Neural cell (in vitro differentiated cells): ENCODE data around the gene FKBP2. TPM values are rescaled to one million over a fixed set of nuclear protein-coding genes. Genes with fewer than 3 reads are reported as not detected.

Source experiments
- H2AFZ ChIP-seq: fragments of 200-600, 300-800 bp; sonication (generic), shearing (Covaris generic); 2 replicates; pipeline ENCODE4 v1.6.0; 2014; ENCODE audit warnings: low read depth, mild to moderate bottlenecking, antibody characterized with exemption, low read length, moderate library complexity
- H3F3A ChIP-seq: fragments of 200-600 bp; shearing (Covaris generic); 2 replicates; pipeline ENCODE4 v1.6.1; 2016; ENCODE audit warnings: mild to moderate bottlenecking, moderate library complexity, mixed read lengths, antibody characterized with exemption, low read length; ENCODE audit not compliant: insufficient read depth, poor library complexity, severe bottlenecking
- H3K27ac ChIP-seq: fragments of 200-600, 300-800 bp; sonication (generic), shearing (Covaris generic); 2 replicates; pipeline ENCODE4 v1.5.1; 2014; ENCODE audit warnings: mild to moderate bottlenecking, low read length, moderate library complexity
- H3K27me3 ChIP-seq: fragments of 300-800, 200-600 bp; sonication (generic), shearing (Covaris generic); 2 replicates; pipeline ENCODE4 v1.6.0; 2014; ENCODE audit warnings: mild to moderate bottlenecking, low read depth, low read length, moderate library complexity; ENCODE audit not compliant: insufficient read depth
- H3K36me3 ChIP-seq: fragments of 300-800, 200-600 bp; sonication (generic), shearing (Covaris generic); 2 replicates; pipeline ENCODE4 v1.5.1; 2014; ENCODE audit warnings: mild to moderate bottlenecking, antibody characterized with exemption, low read length, moderate library complexity; ENCODE audit not compliant: insufficient read depth
- H3K4me2 ChIP-seq: fragments of 300-800, 200-600 bp; sonication (generic), shearing (Covaris generic); 2 replicates; pipeline ENCODE4 v1.6.0; 2014; ENCODE audit warnings: mild to moderate bottlenecking, low read length
- H3K4me3 ChIP-seq: fragments of 300-800, 200-600 bp; sonication (generic), shearing (Covaris generic); 2 replicates; pipeline ENCODE4 v1.5.1; 2014; ENCODE audit warnings: mild to moderate bottlenecking, low read length, moderate library complexity
- H3K79me2 ChIP-seq: fragments of 200-600 bp; shearing (Covaris generic); replicated peaks from 2 replicates; pipeline ENCODE4 v1.6.0; 2014; ENCODE audit warnings: mild to moderate bottlenecking, low read length, moderate library complexity; ENCODE audit not compliant: insufficient read depth
- H3K9ac ChIP-seq: fragments of 300-800, 200-600 bp; sonication (generic), shearing (Covaris generic); 2 replicates; pipeline ENCODE4 v1.6.1; 2016; ENCODE audit warnings: mild to moderate bottlenecking, low read length, mixed read lengths
- H3K9me2 ChIP-seq: fragments of 200-600 bp; shearing (Covaris generic); 2 replicates; pipeline ENCODE4 v1.6.1; 2016; ENCODE audit warnings: mild to moderate bottlenecking, low read length, mixed read lengths; ENCODE audit not compliant: insufficient read depth
- H3K9me3 ChIP-seq: fragments of 200-600, 300-800 bp; sonication (generic), shearing (Covaris generic); 2 replicates; pipeline ENCODE4 v1.6.1; 2016; ENCODE audit warnings: mild to moderate bottlenecking, mixed run types, low read length, moderate library complexity, mixed read lengths
- H4K20me1 ChIP-seq: fragments of 200-600 bp; shearing (Covaris generic); 2 replicates; pipeline ENCODE4 v1.6.1; 2016; ENCODE audit warnings: mild to moderate bottlenecking, mixed run types; ENCODE audit not compliant: insufficient read depth
- CTCF ChIP-seq: fragments of 450-650 bp; IDR thresholded peaks from 2 replicates; pipeline ENCODE4 v1.5.1; 2014; ENCODE audit warnings: antibody characterized with exemption, mild to moderate bottlenecking, moderate library complexity; ENCODE audit not compliant: poor library complexity, severe bottlenecking
- EP300 ChIP-seq: fragments of 450-650 bp; conservative IDR thresholded peaks from 2 replicates; pipeline ENCODE4 v1.6.1; 2014; ENCODE audit warnings: antibody characterized with exemption, mild to moderate bottlenecking, moderate library complexity; ENCODE audit not compliant: poor library complexity, severe bottlenecking
- EZH2 ChIP-seq: fragments of 200-600, 300-800 bp; shearing (Covaris generic), sonication (generic); IDR thresholded peaks from 2 replicates; pipeline ENCODE4 v1.6.1; 2014; ENCODE audit warnings: antibody characterized with exemption, low read length, borderline replicate concordance, mild to moderate bottlenecking; ENCODE audit not compliant: insufficient read depth, poor library complexity, severe bottlenecking
- MXI1 ChIP-seq: fragments of 450-650 bp; conservative IDR thresholded peaks from 2 replicates; pipeline ENCODE4 v1.6.1; 2014; ENCODE audit warnings: antibody characterized with exemption, mild to moderate bottlenecking; ENCODE audit not compliant: poor library complexity, severe bottlenecking
- POLR2AphosphoS5 ChIP-seq: IDR thresholded peaks from 2 replicates; pipeline ENCODE4 v1.6.1; 2012
- RAD21 ChIP-seq: fragments of 450-650 bp; conservative IDR thresholded peaks from 2 replicates; pipeline ENCODE4 v1.6.1; 2014; ENCODE audit warnings: antibody characterized with exemption, mild to moderate bottlenecking, moderate library complexity
- REST ChIP-seq: IDR thresholded peaks from 2 replicates; pipeline ENCODE4 v1.6.1; 2012; ENCODE audit warnings: borderline replicate concordance
- SMC3 ChIP-seq: fragments of 450-650 bp; conservative IDR thresholded peaks from 2 replicates; pipeline ENCODE4 v1.6.1; 2014; ENCODE audit warnings: antibody characterized with exemption, mild to moderate bottlenecking, moderate library complexity; ENCODE audit not compliant: poor library complexity
- TAF1 ChIP-seq: IDR thresholded peaks from 2 replicates; pipeline ENCODE4 v1.6.1; 2012; ENCODE audit warnings: low read depth
- polyA plus RNA-seq: library from polyadenylated mRNA; depleted of rRNA; stranded (reverse); fragments of >200 nt; gene quantifications from 2 replicates; pipeline ENCODE4 v1.2.3, GENCODE V29; 2014

FKBP2 gene
- polyA plus RNA-seq, 1 donor from 2014 or later: 47.4 TPM

- Histone ChIP-seq H3F3A (no peaks in the 10 kb centered on the region), H3K9me3 (no peaks in the 10 kb centered on the region), H3K4me3 (no peak overlapping the region), H2AFZ (no peak overlapping the region), H3K9ac (no peak overlapping the region), H4K20me1 (no peaks in the 10 kb centered on the region), H3K9me2 (no peaks in the 10 kb centered on the region), H3K27ac (no peak overlapping the region), H3K4me2 (no peak overlapping the region), H3K79me2 (peaks cover 5% of the 10 kb centered on the region), H3K27me3 (no peaks in the 10 kb centered on the region), H3K36me3 (no peaks in the 10 kb centered on the region)
- TF ChIP-seq TAF1 (no peak), POLR2AphosphoS5 (no peak), MXI1 (no peak), EP300 (no peak)
Observed at GRCh38 chr11:64278576-64279190, 37.8 kb downstream of the FKBP2 start.

GRCh38 chr11:64281957-64282770 lies 41.3 kb downstream of the FKBP2 start:
- Histone ChIP-seq H3K79me2 (peaks cover 11% of the 10 kb centered on the region), H3K9me3 (no peaks in the 10 kb centered on the region), H3K36me3 (no peaks in the 10 kb centered on the region), H2AFZ (no peak overlapping the region), H3K9me2 (no peaks in the 10 kb centered on the region), H3K27me3 (no peaks in the 10 kb centered on the region), H3F3A (no peaks in the 10 kb centered on the region), H3K4me2 (no peak overlapping the region), H3K27ac (no peak overlapping the region), H4K20me1 (no peaks in the 10 kb centered on the region), H3K4me3 (no peak overlapping the region), H3K9ac (no peak overlapping the region)
- TF ChIP-seq EZH2 (no peak), MXI1 (no peak), RAD21 (no peak), EP300 (no peak), SMC3 (no peak), TAF1 (no peak), CTCF (no peak), REST (no peak), POLR2AphosphoS5 (no peak)
